PC-3 (cell line): ENCODE results near the gene CEBPG. TPM values are rescaled to one million over a fixed set of nuclear protein-coding genes. Genes with fewer than 3 reads are reported as not detected.

Experiments used
- ATAC-seq: fragments of 200-7000 bp; cut with Tn5 transposase; 2 replicates; pipeline ENCODE4 v1.9.1; 2020; ENCODE audit warnings: mild to moderate bottlenecking, moderate library complexity
- BruUV-seq: library from RNA; stranded (reverse); fragments of 400-500 nt; replicated peaks from 2 replicates; lab custom pipeline; 2021; lab: Mats Ljungman, UMichigan
- CTCF ChIA-PET: fragments of 300-600 bp; sonication (Branson Sonifier 250); formaldehyde crosslinking; loops from one replicate; lab custom pipeline; 2022; ENCODE audit warnings: antibody characterized with exemption; lab: Charles Lee
- POLR2A ChIA-PET: fragments of 300-600 bp; sonication (Branson Sonifier 250); formaldehyde crosslinking; loops from one replicate; lab custom pipeline; 2022; ENCODE audit warnings: antibody characterized with exemption; ENCODE audit not compliant: unreplicated experiment; lab: Charles Lee
- DNase-seq: peaks from one replicate; pipeline ENCODE4 v3.0.0-alpha.2; 2015
- H2AFZ ChIP-seq: fragments of 300-600 bp; sonication (generic); 2 replicates; pipeline ENCODE4 v1.6.0; 2016; ENCODE audit warnings: antibody characterized with exemption, low read length
- H3F3A ChIP-seq: fragments of 300-600 bp; sonication (generic); one replicate; pipeline ENCODE4 v1.6.0; 2017; ENCODE audit warnings: antibody characterized with exemption, low read length, control low read depth, mild to moderate bottlenecking; ENCODE audit not compliant: unreplicated experiment
- H3K27ac ChIP-seq: fragments of 300-600 bp; sonication (generic); 2 replicates; pipeline ENCODE4 v1.5.1; 2016; ENCODE audit warnings: mild to moderate bottlenecking, low read length
- H3K27me3 ChIP-seq: fragments of 300-600 bp; sonication (generic); 2 replicates; pipeline ENCODE4 v1.6.1; 2016; ENCODE audit warnings: low read length, mixed read lengths
- H3K36me3 ChIP-seq: fragments of 300-600 bp; sonication (generic); 2 replicates; pipeline ENCODE4 v1.6.1; 2016; ENCODE audit warnings: low read depth, mixed run types, low read length, mixed read lengths
- H3K4me1 ChIP-seq: fragments of 300-600 bp; sonication (generic); 2 replicates; pipeline ENCODE4 v1.5.1; 2016; ENCODE audit warnings: low read length; ENCODE audit not compliant: insufficient read depth
- H3K4me2 ChIP-seq: fragments of 300-600 bp; sonication (generic); 2 replicates; pipeline ENCODE4 v1.6.0; 2016; ENCODE audit warnings: low read length
- H3K4me3 ChIP-seq: fragments of 300-600 bp; sonication (generic); 2 replicates; pipeline ENCODE4 v1.5.1; 2016; ENCODE audit warnings: mild to moderate bottlenecking, low read length, mixed read lengths
- H3K79me2 ChIP-seq: fragments of 300-600 bp; sonication (generic); 2 replicates; pipeline ENCODE4 v1.6.1; 2017; ENCODE audit warnings: low read length, mixed read lengths
- H3K9ac ChIP-seq: fragments of 300-600 bp; sonication (generic); 2 replicates; pipeline ENCODE4 v1.6.0; 2016; ENCODE audit warnings: mild to moderate bottlenecking, low read length
- H3K9me2 ChIP-seq: fragments of 300-600 bp; sonication (generic); replicated peaks from 2 replicates; pipeline ENCODE4 v1.6.1; 2016; ENCODE audit warnings: mixed run types, low read length, mixed read lengths
- H3K9me3 ChIP-seq: fragments of 300-600 bp; sonication (generic); 2 replicates; pipeline ENCODE4 v1.6.1; 2016; ENCODE audit warnings: low read length, mixed read lengths
- H4K20me1 ChIP-seq: fragments of 300-600 bp; sonication (generic); 2 replicates; pipeline ENCODE4 v1.6.1; 2016; ENCODE audit warnings: low read length, mixed read lengths
- EZH2 ChIP-seq: fragments of 300-600 bp; sonication (generic); IDR thresholded peaks from one replicate; pipeline ENCODE4 v1.6.1; 2017; ENCODE audit warnings: antibody characterized with exemption, mild to moderate bottlenecking, low read length; ENCODE audit not compliant: unreplicated experiment
- EZH2phosphoT487 ChIP-seq: fragments of 300-600 bp; sonication (generic); IDR thresholded peaks from 2 replicates; pipeline ENCODE4 v1.6.1; 2018; ENCODE audit warnings: mild to moderate bottlenecking, antibody characterized with exemption, low read length, borderline replicate concordance
- intact Hi-C: fragments of 100-400 bp; cut with micrococcal nuclease; formaldehyde crosslinking; loops from 2 replicates; pipeline ENCODE4 v1.9.0; 2023
- total RNA-seq: library from RNA; depleted of rRNA; stranded (reverse); fragments of >200 nt; gene quantifications from 2 replicates; pipeline ENCODE4 v1.2.3, GENCODE V29; 2014
- TF ChIP-seq, protein P1 (sequence below): fragments of 300-600 bp; sonication (generic); conservative IDR thresholded peaks from 2 replicates; pipeline ENCODE4 v1.5.1; 2017; ENCODE audit warnings: antibody characterized with exemption, low read depth, mild to moderate bottlenecking, low read length

Gene CEBPG
- total RNA-seq, 1 experiment from 2014 or later, result 24.6 TPM

DNA sequence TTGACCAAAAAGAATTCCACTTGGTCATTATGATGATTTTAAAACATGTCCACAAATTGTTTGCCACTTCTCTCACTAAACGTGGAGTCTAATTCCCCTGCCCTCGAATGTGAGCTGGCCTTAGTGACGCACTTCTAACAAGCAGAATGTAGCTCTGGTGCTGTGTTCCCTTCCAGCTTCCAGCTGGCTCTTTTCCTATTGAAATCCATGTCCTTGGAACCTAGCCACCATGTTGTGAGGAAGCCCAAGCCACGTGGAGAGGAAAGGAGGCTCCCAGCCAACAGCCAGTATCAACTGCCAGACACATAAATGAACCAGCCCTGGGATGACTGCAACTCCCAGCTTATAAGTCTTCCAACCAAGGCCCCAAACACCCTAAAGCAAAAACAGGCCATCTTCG is 47.6 kb upstream of the CEBPG start:
- Histone ChIP-seq H3K79me2 (no peaks in the 10 kb centered on the region), H3K4me3 (no peak overlapping the region), H3K4me2 (no peak overlapping the region), H3K9ac (no peak overlapping the region), H3K9me3 (no peaks in the 10 kb centered on the region), H3K27ac (no peak overlapping the region), H2AFZ (no peak overlapping the region), H3K4me1 (no peaks in the 10 kb centered on the region), H3K9me2 (no peaks in the 10 kb centered on the region), H3K36me3 (no peaks in the 10 kb centered on the region), H3K27me3 (no peaks in the 10 kb centered on the region), H3F3A (no peaks in the 10 kb centered on the region), H4K20me1 (no peaks in the 10 kb centered on the region)
- BruUV-seq, result no TSS peak
- DNase-seq (no peak), ATAC-seq (no peak)
- CTCF ChIA-PET, result no interaction called here
- POLR2A ChIA-PET, result no interaction called here
- TF ChIP-seq, protein P1, sequence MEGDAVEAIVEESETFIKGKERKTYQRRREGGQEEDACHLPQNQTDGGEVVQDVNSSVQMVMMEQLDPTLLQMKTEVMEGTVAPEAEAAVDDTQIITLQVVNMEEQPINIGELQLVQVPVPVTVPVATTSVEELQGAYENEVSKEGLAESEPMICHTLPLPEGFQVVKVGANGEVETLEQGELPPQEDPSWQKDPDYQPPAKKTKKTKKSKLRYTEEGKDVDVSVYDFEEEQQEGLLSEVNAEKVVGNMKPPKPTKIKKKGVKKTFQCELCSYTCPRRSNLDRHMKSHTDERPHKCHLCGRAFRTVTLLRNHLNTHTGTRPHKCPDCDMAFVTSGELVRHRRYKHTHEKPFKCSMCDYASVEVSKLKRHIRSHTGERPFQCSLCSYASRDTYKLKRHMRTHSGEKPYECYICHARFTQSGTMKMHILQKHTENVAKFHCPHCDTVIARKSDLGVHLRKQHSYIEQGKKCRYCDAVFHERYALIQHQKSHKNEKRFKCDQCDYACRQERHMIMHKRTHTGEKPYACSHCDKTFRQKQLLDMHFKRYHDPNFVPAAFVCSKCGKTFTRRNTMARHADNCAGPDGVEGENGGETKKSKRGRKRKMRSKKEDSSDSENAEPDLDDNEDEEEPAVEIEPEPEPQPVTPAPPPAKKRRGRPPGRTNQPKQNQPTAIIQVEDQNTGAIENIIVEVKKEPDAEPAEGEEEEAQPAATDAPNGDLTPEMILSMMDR, result no peak
- no peak for TF ChIP-seq EZH2phosphoT487
- no peak for TF ChIP-seq EZH2
- intact Hi-C loops, result no loop called here

- Histone ChIP-seq H3K4me2 (no peak overlapping the region), H3K9me2 (no peaks in the 10 kb centered on the region), H3K27me3 (no peaks in the 10 kb centered on the region), H3K9me3 (no peaks in the 10 kb centered on the region), H2AFZ (no peak overlapping the region), H3K36me3 (no peaks in the 10 kb centered on the region), H3K9ac (no peak overlapping the region), H3K4me1 (no peaks in the 10 kb centered on the region), H3K79me2 (no peaks in the 10 kb centered on the region), H3K4me3 (no peak overlapping the region), H3K27ac (no peak overlapping the region), H4K20me1 (no peaks in the 10 kb centered on the region), H3F3A (no peaks in the 10 kb centered on the region)
- POLR2A ChIA-PET, result no interaction called here
- TF ChIP-seq EZH2 (no peak), EZH2phosphoT487 (no peak)
- TF ChIP-seq, protein P1, result no peak
- CTCF ChIA-PET, result no interaction called here
- DNase-seq (no peak), ATAC-seq (no peak)
- BruUV-seq, result no TSS peak
- intact Hi-C loops, result no loop called here
Measured at GRCh38 chr19:33329060-33329459, 44.4 kb upstream of the CEBPG start.

DNA sequence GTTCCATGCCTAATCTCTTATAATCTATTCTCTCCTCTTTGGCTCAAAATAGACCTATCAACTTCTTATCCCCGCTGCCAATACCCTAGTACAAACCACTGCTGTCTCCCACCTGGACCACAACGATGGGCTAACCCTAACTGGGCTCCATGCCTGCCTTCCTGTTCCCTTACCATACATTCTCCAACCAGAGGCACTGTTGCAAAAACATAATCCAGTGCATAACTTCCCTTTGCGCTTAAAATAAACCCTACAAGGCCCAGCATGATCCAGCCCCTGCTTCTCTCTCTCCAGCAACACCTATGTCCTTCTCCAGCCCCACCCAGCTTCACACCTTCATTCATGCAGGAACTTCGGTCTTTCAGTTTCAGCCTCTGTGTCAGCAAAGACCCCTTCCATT is 43.8 kb upstream of the CEBPG start:
- Histone ChIP-seq H3F3A (no peaks in the 10 kb centered on the region), H4K20me1 (no peaks in the 10 kb centered on the region), H2AFZ (no peak overlapping the region), H3K9me2 (no peaks in the 10 kb centered on the region), H3K36me3 (no peaks in the 10 kb centered on the region), H3K9me3 (no peaks in the 10 kb centered on the region), H3K79me2 (no peaks in the 10 kb centered on the region), H3K27me3 (no peaks in the 10 kb centered on the region), H3K27ac (no peak overlapping the region), H3K4me3 (no peak overlapping the region), H3K9ac (no peak overlapping the region), H3K4me2 (no peak overlapping the region), H3K4me1 (no peaks in the 10 kb centered on the region)
- intact Hi-C loops, result no loop called here
- no peak for ATAC-seq
- TF ChIP-seq EZH2 (no peak), EZH2phosphoT487 (no peak)
- TF ChIP-seq, protein P1, result no peak
- no TSS peak for BruUV-seq
- ChIA-PET CTCF (no interaction called here), POLR2A (no interaction called here)
- DNase-seq, result no peak
